GM23248 (cell line): ENCODE data around the gene ZMYND12.

Experiments
- EZH2 ChIP-seq: fragments of 200-600 bp; sonication (generic); IDR thresholded peaks from 2 replicates; pipeline ENCODE4 v1.6.1; 2018; ENCODE audit warnings: antibody characterized with exemption, mild to moderate bottlenecking; ENCODE audit not compliant: insufficient read depth, poor library complexity, severe bottlenecking
- EZH2phosphoT487 ChIP-seq: fragments of 200-600 bp; sonication (generic); IDR thresholded peaks from 2 replicates; pipeline ENCODE4 v1.6.1; 2018; ENCODE audit warnings: antibody characterized with exemption, moderate library complexity, mild to moderate bottlenecking, low read depth; ENCODE audit not compliant: insufficient read depth

DNA sequence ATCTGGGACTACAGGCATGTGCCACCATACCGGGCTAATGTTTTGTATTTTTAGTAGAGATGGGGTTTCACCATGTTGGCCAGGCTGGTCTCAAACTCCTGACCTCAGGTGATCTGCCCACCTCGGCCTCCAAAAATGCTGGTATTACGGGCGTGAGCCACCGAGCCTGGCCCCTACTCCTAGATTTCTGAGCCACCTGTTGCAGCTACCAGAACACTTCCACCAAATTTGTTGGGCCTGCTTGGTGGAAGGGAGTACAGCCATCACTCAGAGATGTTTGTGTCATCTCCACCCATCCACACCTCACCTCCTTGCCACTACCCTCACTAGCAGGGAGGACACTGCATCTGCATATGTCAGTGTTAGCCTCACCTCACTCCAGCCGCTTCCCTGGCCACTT is 69.8 kb downstream of the ZMYND12 start:
- TF ChIP-seq EZH2phosphoT487 (no peak), EZH2 (no peak)
